Measurements from ENCODE around the gene TPD52L1.

TPD52L1 gene

GRCh38 chr6:125212377-125212776, 58.8 kb downstream of the TPD52L1 start:
- no peak for DNase-seq

- no peak for DNase-seq
These were observed 60.4 kb downstream of the TPD52L1 start for GRCh38 chr6:125213939-125214338.

- no peak for DNase-seq
These were observed 61.8 kb downstream of the TPD52L1 start for GRCh38 chr6:125215252-125215819.

- no peak for DNase-seq
These were observed 62.4 kb downstream of the TPD52L1 start for GRCh38 chr6:125216015-125216414.

- DNase-seq: no peak
These were observed 63.8 kb downstream of the TPD52L1 start for GRCh38 chr6:125217369-125217768.

GRCh38 chr6:125217992-125218391, 64.4 kb downstream of the TPD52L1 start:
- DNase-seq: no peak

GRCh38 chr6:125219361-125219895, 65.9 kb downstream of the TPD52L1 start:
- no peak for DNase-seq

GRCh38 chr6:125220712-125221111, 67.1 kb downstream of the TPD52L1 start:
- DNase-seq: no peak

- no peak for DNase-seq
These were observed 69.2 kb downstream of the TPD52L1 start for GRCh38 chr6:125222531-125223455.

GRCh38 chr6:125224231-125224861, 70.8 kb downstream of the TPD52L1 start:
- no peak for DNase-seq

GRCh38 chr6:125227244-125227643, 73.7 kb downstream of the TPD52L1 start:
- DNase-seq: no peak

- DNase-seq: no peak
These were observed 75.5 kb downstream of the TPD52L1 start for GRCh38 chr6:125228981-125229479.

- no peak for DNase-seq
These were observed 77.1 kb downstream of the TPD52L1 start for GRCh38 chr6:125230674-125231073.

GRCh38 chr6:125231133-125231532, 77.6 kb downstream of the TPD52L1 start:
- no peak for DNase-seq

- no peak for DNase-seq
These were observed 78.2 kb downstream of the TPD52L1 start for GRCh38 chr6:125231574-125232343.

- DNase-seq: no peak
These were observed 78.9 kb downstream of the TPD52L1 start for GRCh38 chr6:125232466-125232865.

GRCh38 chr6:125233202-125233601, 79.6 kb downstream of the TPD52L1 start:
- DNase-seq: no peak

- no peak for DNase-seq
These were observed 83.2 kb downstream of the TPD52L1 start for GRCh38 chr6:125236536-125237327.

GRCh38 chr6:125237764-125238163, 84.2 kb downstream of the TPD52L1 start:
- DNase-seq: no peak

GRCh38 chr6:125245109-125245508, 91.5 kb downstream of the TPD52L1 start:
- DNase-seq: no peak

GRCh38 chr6:125245523-125246264, 92.1 kb downstream of the TPD52L1 start:
- DNase-seq: no peak
